A549 (cell line): ENCODE results near the gene ADGRG6. TPM values are rescaled to one million over a fixed set of nuclear protein-coding genes. Genes with fewer than 3 reads are reported as not detected.
"Not testable (repeated sequence)": the region's sequence is repeated elsewhere in the genome, so short reads cannot be mapped to it uniquely, and the experiment has no call there.

ENCODE experiments used
- ATAC-seq, 2 experiments: fragments of 200-7000 bp in 1 of 2; fragments of >200 bp in 1 of 2; cut with Nextera tagmentation in 1 of 2; cut with Tn5 transposase in 1 of 2; 3 replicates each; pipeline versions ENCODE4 v1.8.0 to v1.9.1; 2018 to 2020; ENCODE audit warnings: mild to moderate bottlenecking in 1 of 2, moderate library complexity in 1 of 2
- CTCF ChIA-PET: fragments of 300-600 bp; sonication (Branson Sonifier 250); formaldehyde crosslinking; extraction: SDS; loops from one replicate; lab custom pipeline; 2021; ENCODE audit warnings: antibody characterized with exemption, inconsistent platforms; lab: Yijun Ruan, JAX
- POLR2A ChIA-PET: fragments of 350-600 bp; formaldehyde crosslinking; extraction: SDS; loops from one replicate; lab custom pipeline; 2021; ENCODE audit warnings: antibody characterized with exemption, inconsistent platforms; lab: Yijun Ruan, JAX
- DNase-seq, 2 experiments: peaks; one replicate each; pipeline versions ENCODE4 v3.0.0 to v3.0.0-alpha.2; 2011 to 2016; ENCODE audit warnings: low read depth in 1 of 2, low spot score in 1 of 2
- FAIRE-seq: peaks from 2 replicates; lab custom pipeline; 2011; peaks lifted over from hg19 to GRCh38; lab: Jason Lieb, UNC
- H3K27ac ChIP-seq, 2 experiments: fragments of >200 bp; sonication (Bioruptor Twin); formaldehyde crosslinking; 3 replicates each; pipeline ENCODE4 v1.5.1; 2016 to 2017
- H3K4me1 ChIP-seq: fragments of >200 bp; sonication (Bioruptor Twin); formaldehyde crosslinking; 3 replicates; pipeline ENCODE4 v1.6.1; 2016
- H3K4me2 ChIP-seq: fragments of >200 bp; sonication (Bioruptor Twin); formaldehyde crosslinking; 3 replicates; pipeline ENCODE4 v1.6.1; 2016
- H3K4me3 ChIP-seq: fragments of >200 bp; sonication (Bioruptor Twin); formaldehyde crosslinking; 3 replicates; pipeline ENCODE4 v1.5.1; 2016
- H3K9me3 ChIP-seq: fragments of >200 bp; sonication (Bioruptor Twin); formaldehyde crosslinking; 3 replicates; pipeline ENCODE4 v1.6.1; 2016
- CBX8 ChIP-seq: fragments of 200-600 bp; sonication (generic); IDR thresholded peaks from 2 replicates; pipeline ENCODE4 v1.6.1; 2016
- EHF ChIP-seq: fragments of 250-450 bp; sonication (Bioruptor Pico); IDR thresholded peaks from 2 replicates; pipeline ENCODE4 v1.5.0; 2020; ENCODE audit warnings: mild to moderate bottlenecking
- ESRRA ChIP-seq: fragments of 150-350 bp; IDR thresholded peaks from 2 replicates; pipeline ENCODE4 v1.6.1; 2014; ENCODE audit warnings: mild to moderate bottlenecking, low read length, borderline replicate concordance
- FOXS1 ChIP-seq: fragments of 250-450 bp; sonication (Bioruptor Pico); IDR thresholded peaks from 2 replicates; pipeline ENCODE4 v1.5.0; 2020; ENCODE audit warnings: mild to moderate bottlenecking, moderate library complexity
- GATA3 ChIP-seq: IDR thresholded peaks from 2 replicates; pipeline ENCODE4 v1.6.1; 2012; ENCODE audit warnings: borderline replicate concordance
- HOXB13 ChIP-seq: fragments of 250-450 bp; sonication (Bioruptor Pico); IDR thresholded peaks from 2 replicates; pipeline ENCODE4 v1.5.0; 2020; ENCODE audit warnings: low read depth, mild to moderate bottlenecking, moderate library complexity
- JUN ChIP-seq, 2 experiments: fragments of >200 bp; sonication (Bioruptor Twin); formaldehyde crosslinking; IDR thresholded peaks; 2 replicates in 1 of 2; 3 replicates in 1 of 2; pipeline ENCODE4 v1.6.1; 2016 to 2017
- JUNB ChIP-seq: fragments of >200 bp; sonication (Bioruptor Twin); formaldehyde crosslinking; IDR thresholded peaks from 2 replicates; pipeline ENCODE4 v1.6.1; 2016
- MAFK ChIP-seq: fragments of 450-650 bp; IDR thresholded peaks from 2 replicates; pipeline ENCODE4 v1.6.1; 2014; ENCODE audit not compliant: partially characterized antibody
- MAZ ChIP-seq: fragments of 150-350 bp; IDR thresholded peaks from 2 replicates; pipeline ENCODE4 v1.6.1; 2014; ENCODE audit warnings: antibody characterized with exemption, low read depth, low read length, borderline replicate concordance
- NFE2L2 ChIP-seq: fragments of 150-350 bp; conservative IDR thresholded peaks from 2 replicates; pipeline ENCODE4 v1.6.1; 2014; ENCODE audit warnings: low read length
- NPAS2 ChIP-seq: fragments of 250-450 bp; sonication (Bioruptor Pico); IDR thresholded peaks from 2 replicates; pipeline ENCODE4 v1.8.0; 2022; ENCODE audit warnings: mild to moderate bottlenecking, moderate library complexity, borderline replicate concordance
- NR3C1 ChIP-seq: fragments of >200 bp; sonication (Bioruptor Twin); formaldehyde crosslinking; IDR thresholded peaks from 3 replicates; pipeline ENCODE4 v1.6.1; 2017
- POLR2A ChIP-seq: IDR thresholded peaks from 2 replicates; pipeline ENCODE4 v1.6.1; 2012; ENCODE audit warnings: mild to moderate bottlenecking, low read length
- POLR2AphosphoS2 ChIP-seq: conservative IDR thresholded peaks from 2 replicates; pipeline ENCODE4 v1.6.1; 2012; ENCODE audit warnings: low read length, improper control_type of control experiment, inconsistent platforms
- RARB ChIP-seq: fragments of 250-450 bp; sonication (Bioruptor Pico); IDR thresholded peaks from 2 replicates; pipeline ENCODE4 v1.8.0; 2021; ENCODE audit warnings: mild to moderate bottlenecking, moderate library complexity
- SREBF2 ChIP-seq: fragments of 450-650 bp; IDR thresholded peaks from 2 replicates; pipeline ENCODE4 v1.6.1; 2014; ENCODE audit warnings: mild to moderate bottlenecking, moderate library complexity
- TFCP2L1 ChIP-seq: fragments of 250-450 bp; sonication (Bioruptor Pico); IDR thresholded peaks from 2 replicates; pipeline ENCODE4 v1.5.0; 2021; ENCODE audit warnings: mild to moderate bottlenecking
- ZC3H11A ChIP-seq: fragments of 450-650 bp; IDR thresholded peaks from 2 replicates; pipeline ENCODE4 v1.6.1; 2014; ENCODE audit warnings: antibody characterized with exemption, mild to moderate bottlenecking
- ZFP36 ChIP-seq: fragments of 450-650 bp; IDR thresholded peaks from 2 replicates; pipeline ENCODE4 v1.6.1; 2014; ENCODE audit warnings: borderline replicate concordance; ENCODE audit not compliant: partially characterized antibody
- ZSCAN20 ChIP-seq: fragments of 250-450 bp; sonication (Bioruptor Pico); IDR thresholded peaks from 2 replicates; pipeline ENCODE4 v1.8.0; 2022; ENCODE audit warnings: mild to moderate bottlenecking, moderate library complexity
- WGBS: methylation state at CpG from one replicate; pipeline ENCODE4 v1.1.6; 2017; ENCODE audit errors: missing lambda C conversion rate; 5-methylcytosine and 5-hydroxymethylcytosine counted together
- polyA plus RNA-seq, 4 experiments: library from polyadenylated mRNA; depleted of rRNA in 3 of 4; stranded (reverse); fragments of >200 nt; fragmentation: RNase III in 1 of 4; extraction: RNeasy Plus Mini Kit Qiagen cat#74134 plus additional on column Dnase treatment in 1 of 4; gene quantifications; 2 replicates in 3 of 4; 3 replicates in 1 of 4; pipeline ENCODE4 v1.2.3, GENCODE V29; 2011 to 2017
- TF ChIP-seq, protein P1 (sequence below): fragments of >200 bp; sonication (Bioruptor Twin); formaldehyde crosslinking; IDR thresholded peaks from 3 replicates; pipeline ENCODE4 v1.5.1; 2016
- TF ChIP-seq, protein P2 (sequence below): IDR thresholded peaks from 2 replicates; pipeline ENCODE4 v1.6.1; 2012
- TF ChIP-seq, protein P3 (sequence below): fragments of 250-450 bp; sonication (Bioruptor Pico); IDR thresholded peaks from 2 replicates; pipeline ENCODE4 v1.5.0; 2020; ENCODE audit warnings: low read depth, mild to moderate bottlenecking, moderate library complexity
- TF ChIP-seq, protein P4 (sequence below): fragments of 450-650 bp; IDR thresholded peaks from 2 replicates; pipeline ENCODE4 v1.6.1; 2014; ENCODE audit warnings: antibody characterized with exemption

The ADGRG6 gene
- polyA plus RNA-seq, 2 of the 4 experiments (the other 2 are of a cell fraction), result 55.4 to 181 TPM

DNA sequence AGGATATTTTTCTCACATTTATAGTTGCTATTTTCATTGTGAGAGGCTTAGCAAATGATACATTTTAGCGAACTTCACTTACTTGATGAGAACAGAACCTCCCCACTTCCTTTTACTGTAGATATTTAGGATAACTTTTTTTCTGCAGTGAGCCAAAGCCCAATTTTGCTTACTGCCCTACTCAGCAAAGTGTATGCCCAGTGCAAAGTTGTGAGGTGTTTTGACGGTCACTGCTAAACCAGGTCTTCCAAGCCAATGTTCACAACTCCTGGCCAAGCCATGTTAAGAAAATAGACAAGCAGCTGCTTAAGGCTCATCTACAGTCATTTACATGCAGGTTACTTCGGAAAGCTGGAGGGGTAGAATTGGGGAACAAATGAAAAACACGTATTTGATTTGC is 144.8 kb downstream of the ADGRG6 start:
- no peak for ATAC-seq
- TF ChIP-seq ZSCAN20 (no peak), GATA3 (no peak), EHF (CRISPR knock-in tag) (no peak), ESRRA (no peak), POLR2A (no peak), ZC3H11A (no peak), FOXS1 (no peak), NR3C1 (no peak), JUN (IDR thresholded peaks at IDR 0.05) (no peak), RARB (no peak), CBX8 (no peak), ZFP36 (no peak), MAFK (no peak), TFCP2L1 (CRISPR knock-in tag) (no peak), NPAS2 (CRISPR knock-in tag) (no peak), SREBF2 (no peak), MAZ (no peak), POLR2AphosphoS2 (no peak)
- TF ChIP-seq, protein P1, sequence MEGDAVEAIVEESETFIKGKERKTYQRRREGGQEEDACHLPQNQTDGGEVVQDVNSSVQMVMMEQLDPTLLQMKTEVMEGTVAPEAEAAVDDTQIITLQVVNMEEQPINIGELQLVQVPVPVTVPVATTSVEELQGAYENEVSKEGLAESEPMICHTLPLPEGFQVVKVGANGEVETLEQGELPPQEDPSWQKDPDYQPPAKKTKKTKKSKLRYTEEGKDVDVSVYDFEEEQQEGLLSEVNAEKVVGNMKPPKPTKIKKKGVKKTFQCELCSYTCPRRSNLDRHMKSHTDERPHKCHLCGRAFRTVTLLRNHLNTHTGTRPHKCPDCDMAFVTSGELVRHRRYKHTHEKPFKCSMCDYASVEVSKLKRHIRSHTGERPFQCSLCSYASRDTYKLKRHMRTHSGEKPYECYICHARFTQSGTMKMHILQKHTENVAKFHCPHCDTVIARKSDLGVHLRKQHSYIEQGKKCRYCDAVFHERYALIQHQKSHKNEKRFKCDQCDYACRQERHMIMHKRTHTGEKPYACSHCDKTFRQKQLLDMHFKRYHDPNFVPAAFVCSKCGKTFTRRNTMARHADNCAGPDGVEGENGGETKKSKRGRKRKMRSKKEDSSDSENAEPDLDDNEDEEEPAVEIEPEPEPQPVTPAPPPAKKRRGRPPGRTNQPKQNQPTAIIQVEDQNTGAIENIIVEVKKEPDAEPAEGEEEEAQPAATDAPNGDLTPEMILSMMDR, result no peak
- TF ChIP-seq, protein P2, sequence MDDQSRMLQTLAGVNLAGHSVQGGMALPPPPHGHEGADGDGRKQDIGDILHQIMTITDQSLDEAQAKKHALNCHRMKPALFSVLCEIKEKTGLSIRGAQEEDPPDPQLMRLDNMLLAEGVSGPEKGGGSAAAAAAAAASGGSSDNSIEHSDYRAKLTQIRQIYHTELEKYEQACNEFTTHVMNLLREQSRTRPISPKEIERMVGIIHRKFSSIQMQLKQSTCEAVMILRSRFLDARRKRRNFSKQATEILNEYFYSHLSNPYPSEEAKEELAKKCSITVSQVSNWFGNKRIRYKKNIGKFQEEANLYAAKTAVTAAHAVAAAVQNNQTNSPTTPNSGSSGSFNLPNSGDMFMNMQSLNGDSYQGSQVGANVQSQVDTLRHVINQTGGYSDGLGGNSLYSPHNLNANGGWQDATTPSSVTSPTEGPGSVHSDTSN, result no peak
- Histone ChIP-seq H3K9me3 (no peaks in the 10 kb centered on the region), H3K4me3 (no peak overlapping the region), H3K4me2 (no peak overlapping the region), H3K4me1 (no peaks in the 10 kb centered on the region), H3K27ac (no peak overlapping the region)
- ChIA-PET POLR2A (no interaction called here), CTCF (interaction anchor here (0.6 kb wide), 2 partner anchors 9 to 11 kb away, joined by 3 read pairs; no protein-coding TSS in a partner anchor)
- FAIRE-seq, result no peak
- WGBS, result 97% methylated on average over 4 of the region's 4 CpGs
- no peak for DNase-seq

DNA sequence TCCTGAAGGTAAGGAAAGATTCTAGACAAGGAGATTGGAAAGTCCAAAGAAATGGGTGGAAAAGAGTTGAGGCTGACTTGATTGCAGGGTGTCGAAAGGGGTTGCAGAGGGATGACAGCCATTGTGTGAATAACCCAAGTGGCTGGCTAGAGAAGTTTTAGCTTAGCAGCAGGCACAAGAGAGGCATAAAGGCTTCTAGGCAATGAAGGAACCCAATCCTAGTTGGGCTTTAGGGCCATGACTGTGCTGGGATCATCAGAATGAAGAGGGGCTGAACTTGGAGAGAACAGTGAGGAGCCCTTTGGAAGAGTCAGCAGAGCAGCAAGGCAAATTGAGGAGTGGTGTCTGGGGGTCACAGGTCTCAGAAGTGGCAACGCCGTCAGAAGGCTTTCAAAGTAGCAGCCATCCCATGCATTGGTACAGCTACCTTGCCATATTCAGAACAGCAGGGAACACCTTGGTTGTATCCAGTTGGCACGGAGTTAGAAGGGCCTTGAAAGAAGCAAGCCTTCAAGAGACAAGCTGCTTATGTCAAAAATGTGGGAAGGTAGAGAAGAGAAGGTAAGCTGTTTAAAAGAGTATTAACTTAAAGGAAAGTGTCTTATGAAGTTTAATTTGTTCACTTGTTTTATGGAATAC is 146.4 kb downstream of the ADGRG6 start:
- POLR2A ChIA-PET, result no interaction called here
- TF ChIP-seq HOXB13 (CRISPR knock-in tag) (no peak), JUNB (no peak), SREBF2 (no peak), GATA3 (no peak), CBX8 (no peak), NFE2L2 (no peak)
- TF ChIP-seq, protein P3, sequence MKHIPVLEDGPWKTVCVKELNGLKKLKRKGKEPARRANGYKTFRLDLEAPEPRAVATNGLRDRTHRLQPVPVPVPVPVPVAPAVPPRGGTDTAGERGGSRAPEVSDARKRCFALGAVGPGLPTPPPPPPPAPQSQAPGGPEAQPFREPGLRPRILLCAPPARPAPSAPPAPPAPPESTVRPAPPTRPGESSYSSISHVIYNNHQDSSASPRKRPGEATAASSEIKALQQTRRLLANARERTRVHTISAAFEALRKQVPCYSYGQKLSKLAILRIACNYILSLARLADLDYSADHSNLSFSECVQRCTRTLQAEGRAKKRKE (CRISPR knock-in tag), result no peak
- TF ChIP-seq, protein P4, sequence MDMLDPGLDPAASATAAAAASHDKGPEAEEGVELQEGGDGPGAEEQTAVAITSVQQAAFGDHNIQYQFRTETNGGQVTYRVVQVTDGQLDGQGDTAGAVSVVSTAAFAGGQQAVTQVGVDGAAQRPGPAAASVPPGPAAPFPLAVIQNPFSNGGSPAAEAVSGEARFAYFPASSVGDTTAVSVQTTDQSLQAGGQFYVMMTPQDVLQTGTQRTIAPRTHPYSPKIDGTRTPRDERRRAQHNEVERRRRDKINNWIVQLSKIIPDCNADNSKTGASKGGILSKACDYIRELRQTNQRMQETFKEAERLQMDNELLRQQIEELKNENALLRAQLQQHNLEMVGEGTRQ, result no peak
- 81% methylated on average over 4 of the region's 4 CpGs for WGBS
- H3K4me1 ChIP-seq, result no peaks in the 10 kb centered on the region
- H3K27ac ChIP-seq, result no peak overlapping the region
- CTCF ChIA-PET, result no interaction called here
- H3K9me3 ChIP-seq, result no peaks in the 10 kb centered on the region
- H3K4me2 ChIP-seq, result no peak overlapping the region
- no peak overlapping the region for H3K4me3 ChIP-seq
- no peak for ATAC-seq
- FAIRE-seq, result no peak
- DNase-seq, result no peak

DNA sequence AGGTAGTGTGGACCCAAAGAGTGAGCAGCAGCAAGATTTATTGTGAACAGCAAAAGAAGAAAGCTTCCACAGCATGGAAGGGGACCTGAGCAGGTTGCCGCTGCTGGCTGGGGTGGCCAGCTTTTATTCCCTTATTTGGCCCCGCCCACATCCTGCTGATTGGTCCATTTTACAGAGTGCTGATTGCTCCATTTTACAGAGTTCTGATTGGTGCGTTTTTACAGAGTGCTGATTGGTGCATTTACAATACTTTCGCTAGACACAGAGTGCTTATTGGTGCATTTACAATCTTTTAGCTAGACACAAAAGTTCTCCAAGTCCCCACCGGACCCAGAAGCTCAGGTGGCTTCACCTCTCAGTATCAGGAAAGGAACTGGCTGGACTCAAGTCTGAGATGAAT is 149.0 kb downstream of the ADGRG6 start:
- H3K27ac ChIP-seq, H3K9me3 ChIP-seq, H3K4me2 ChIP-seq, DNase-seq, POLR2A ChIA-PET, H3K4me3 ChIP-seq, CTCF ChIA-PET, H3K4me1 ChIP-seq, FAIRE-seq, ATAC-seq: not testable (repeated sequence)
- 92% methylated on average over 5 of the region's 5 CpGs for WGBS
